H1 (cell line): ENCODE measurements around the gene TOP1. TPM values are rescaled to one million over a fixed set of nuclear protein-coding genes. Genes with fewer than 3 reads are reported as not detected.

Source experiments
- CTCF ChIA-PET: fragments of 300-600 bp; sonication (Branson Sonifier 250); formaldehyde crosslinking; loops from one replicate; lab custom pipeline; 2021; ENCODE audit not compliant: partially characterized antibody; lab: Charles Lee
- POLR2A ChIA-PET: fragments of 300-600 bp; sonication (Branson Sonifier 250); formaldehyde crosslinking; loops from one replicate; lab custom pipeline; 2021; ENCODE audit warnings: inconsistent platforms; ENCODE audit not compliant: partially characterized antibody; lab: Charles Lee
- DNase-seq, 2 experiments: peaks; one replicate each; pipeline versions ENCODE4 v3.0.0 to v3.0.0-alpha.2; 2010 to 2022; ENCODE audit warnings: low spot score in 2 of 2, low read depth in 1 of 2, mixed read lengths in 1 of 2
- FAIRE-seq: peaks from 2 replicates; lab custom pipeline; 2011; peaks lifted over from hg19 to GRCh38; lab: Jason Lieb, UNC
- H2AFZ ChIP-seq: 2 replicates; pipeline ENCODE4 v1.8.1; 2012; ENCODE audit warnings: low read length, inconsistent platforms
- H2AK5ac ChIP-seq: 2 replicates; pipeline ENCODE4 v1.6.1; 2013; ENCODE audit warnings: low read depth, low read length
- H2BK120ac ChIP-seq: replicated peaks from 2 replicates; pipeline ENCODE3; 2013; ENCODE audit warnings: low read depth, low read length, inconsistent platforms
- H2BK12ac ChIP-seq: 2 replicates; pipeline ENCODE4 v1.6.1; 2013; ENCODE audit warnings: low read depth, low read length
- H2BK15ac ChIP-seq: 2 replicates; pipeline ENCODE4 v1.6.1; 2013; ENCODE audit warnings: low read length
- H2BK20ac ChIP-seq: 2 replicates; pipeline ENCODE4 v1.6.1; 2013; ENCODE audit warnings: low read length
- H2BK5ac ChIP-seq: 2 replicates; pipeline ENCODE4 v1.6.1; 2013; ENCODE audit warnings: low read depth, low read length
- H3K14ac ChIP-seq: 2 replicates; pipeline ENCODE4 v1.6.1; 2013; ENCODE audit warnings: inconsistent platforms; ENCODE audit not compliant: insufficient read length
- H3K18ac ChIP-seq: 2 replicates; pipeline ENCODE4 v1.6.1; 2013; ENCODE audit warnings: low read length; ENCODE audit errors: extremely low read depth
- H3K23ac ChIP-seq: 2 replicates; pipeline ENCODE4 v1.6.1; 2013; ENCODE audit warnings: inconsistent platforms; ENCODE audit not compliant: insufficient read length
- H3K23me2 ChIP-seq: 2 replicates; pipeline ENCODE4 v1.6.1; 2013; ENCODE audit warnings: low read depth, low read length
- H3K27ac ChIP-seq: 2 replicates; pipeline ENCODE4 v1.6.1; 2011; ENCODE audit warnings: low read depth, low read length, inconsistent platforms
- H3K27me3 ChIP-seq, 4 experiments: replicated peaks in 1 of 4; 1 replicate in 1 of 4; 2 replicates in 3 of 4; pipeline versions ENCODE4 v1.6.1 to v1.8.1; 2011 to 2013; ENCODE audit warnings: low read length in 3 of 4, mild to moderate bottlenecking in 3 of 4, inconsistent platforms in 2 of 4, mixed read lengths in 2 of 4, moderate library complexity in 1 of 4; ENCODE audit not compliant: control insufficient read depth in 3 of 4, insufficient read depth in 3 of 4; ENCODE audit errors: extremely low read depth in 1 of 4
- H3K36me3 ChIP-seq, 4 experiments: 2 replicates each; pipeline versions ENCODE4 v1.6.1 to v1.8.1; 2011 to 2013; ENCODE audit warnings: mild to moderate bottlenecking in 4 of 4, low read length in 3 of 4, moderate library complexity in 2 of 4, control low read depth in 1 of 4, inconsistent platforms in 1 of 4; ENCODE audit not compliant: insufficient read depth in 4 of 4, control insufficient read depth in 2 of 4
- H3K4ac ChIP-seq: replicated peaks from 2 replicates; pipeline ENCODE3; 2013; ENCODE audit warnings: low read length, low read depth, mixed read lengths, inconsistent platforms; ENCODE audit not compliant: insufficient read length
- H3K4me1 ChIP-seq, 4 experiments: replicated peaks in 1 of 4; 1 replicate in 1 of 4; 2 replicates in 3 of 4; pipeline versions ENCODE4 v1.6.1 to v1.8.1; 2011 to 2013; ENCODE audit warnings: low read length in 3 of 4, inconsistent platforms in 2 of 4, mixed read lengths in 1 of 4; ENCODE audit not compliant: insufficient read depth in 4 of 4, control insufficient read depth in 3 of 4
- H3K4me2 ChIP-seq, 2 experiments: 2 replicates each; pipeline versions ENCODE4 v1.6.1 to v1.8.1; 2011 to 2013; ENCODE audit warnings: low read depth in 2 of 2, low read length in 2 of 2, control low read depth in 1 of 2, inconsistent platforms in 1 of 2, mild to moderate bottlenecking in 1 of 2; ENCODE audit not compliant: insufficient read depth in 1 of 2
- H3K4me3 ChIP-seq, 4 experiments: fragments of 200-600, 300-600 bp in 1 of 4; sonication (generic), shearing (Covaris generic), sonication (Bioruptor Twin) in 1 of 4; 2 replicates each; pipeline versions ENCODE4 v1.5.1 to v1.8.1; 2011 to 2016; ENCODE audit warnings: low read length in 4 of 4, low read depth in 3 of 4, control low read depth in 2 of 4, inconsistent platforms in 2 of 4, mild to moderate bottlenecking in 2 of 4, mixed read lengths in 1 of 4, moderate library complexity in 1 of 4; ENCODE audit not compliant: insufficient read depth in 2 of 4; ENCODE audit errors: extremely low read depth in 1 of 4
- H3K56ac ChIP-seq: replicated peaks from 2 replicates; pipeline ENCODE3; 2013; ENCODE audit warnings: low read depth, mild to moderate bottlenecking, mixed read lengths, low read length, inconsistent platforms; ENCODE audit not compliant: insufficient read length
- H3K79me1 ChIP-seq: 2 replicates; pipeline ENCODE4 v1.6.1; 2013; ENCODE audit warnings: low read depth, low read length, control low read depth
- H3K79me2 ChIP-seq, 2 experiments: 2 replicates each; pipeline versions ENCODE4 v1.6.1 to v1.8.1; 2012 to 2013; ENCODE audit warnings: low read length in 2 of 2, mild to moderate bottlenecking in 2 of 2, inconsistent platforms in 1 of 2; ENCODE audit not compliant: insufficient read depth in 2 of 2, control insufficient read depth in 1 of 2
- H3K9ac ChIP-seq, 4 experiments: replicated peaks in 1 of 4; 1 replicate in 1 of 4; 2 replicates in 3 of 4; pipeline versions ENCODE4 v1.6.1 to v1.8.1; 2011 to 2013; ENCODE audit warnings: low read depth in 3 of 4, low read length in 3 of 4, control low read depth in 2 of 4, mild to moderate bottlenecking in 2 of 4, moderate library complexity in 2 of 4, inconsistent platforms in 1 of 4; ENCODE audit errors: extremely low read depth in 1 of 4
- H3K9me3 ChIP-seq, 2 experiments: 2 replicates each; pipeline versions ENCODE4 v1.6.1 to v1.8.1; 2012 to 2013; ENCODE audit warnings: mild to moderate bottlenecking in 2 of 2, moderate library complexity in 2 of 2, control low read depth in 1 of 2, inconsistent platforms in 1 of 2, low read depth in 1 of 2, low read length in 1 of 2, mixed read lengths in 1 of 2; ENCODE audit not compliant: insufficient read depth in 2 of 2
- H4K20me1 ChIP-seq, 2 experiments: replicated peaks in 1 of 2; 2 replicates each; pipeline versions ENCODE3 to v1.8.1; 2011 to 2013; ENCODE audit warnings: inconsistent platforms in 2 of 2, low read length in 2 of 2, mild to moderate bottlenecking in 1 of 2; ENCODE audit not compliant: insufficient read depth in 2 of 2, control insufficient read depth in 1 of 2
- H4K5ac ChIP-seq: 2 replicates; pipeline ENCODE4 v1.6.1; 2013; ENCODE audit warnings: low read length, low read depth, mixed read lengths, inconsistent platforms; ENCODE audit not compliant: insufficient read length
- H4K8ac ChIP-seq: 2 replicates; pipeline ENCODE4 v1.8.0; 2013; ENCODE audit warnings: mild to moderate bottlenecking, moderate library complexity, low read length, inconsistent platforms; ENCODE audit not compliant: insufficient read depth; ENCODE audit errors: extremely low read depth
- H4K91ac ChIP-seq: replicated peaks from 2 replicates; pipeline ENCODE3; 2013; ENCODE audit warnings: low read length, mixed read lengths, inconsistent platforms; ENCODE audit not compliant: insufficient read length
- WGBS, 2 experiments: shearing (Covaris generic) in 1 of 2; methylation state at CpG; one replicate each; pipeline versions ENCODE4 v1.1.6 to v1.1.7; 2013 to 2015; ENCODE audit warnings: low lambda C conversion rate in 2 of 2, mixed read lengths in 2 of 2, inconsistent platforms in 1 of 2, low coverage in 1 of 2, missing lambda C conversion rate in 1 of 2; ENCODE audit not compliant: insufficient replicate concordance in 2 of 2, insufficient coverage in 1 of 2, insufficient read length in 1 of 2; ENCODE audit errors: extremely low coverage in 1 of 2, missing lambda C conversion rate in 1 of 2; 5-methylcytosine and 5-hydroxymethylcytosine counted together
- polyA plus RNA-seq, 7 experiments: library from polyadenylated mRNA; depleted of rRNA in 3 of 7; stranded (reverse) in 5 of 7; unstranded in 2 of 7; fragments of >200 nt in 5 of 7; fragments of 200-250 nt in 2 of 7; gene quantifications; 1 replicate in 5 of 7; 2 replicates in 1 of 7; 4 replicates in 1 of 7; pipeline versions ENCODE4 v1.2.1 to v1.2.3, GENCODE V29; 2011 to 2013; ENCODE audit warnings: missing spikeins in 2 of 7, mixed read lengths in 2 of 7
- total RNA-seq: library from RNA; stranded (reverse); fragmentation: NEBNext Ultra II Directional; extraction: Animal tissue kit (Norgen Biotek cat#: 25700); gene quantifications from 2 replicates; pipeline ENCODE4 v1.2.1, GENCODE V29; 2021

TOP1 gene
- total and polyA plus RNA-seq, 2 of the 8 experiments (the other 6 are each of a cell fraction or from before 2014, with no cell fraction given), result 7.4 to 108 TPM

DNA sequence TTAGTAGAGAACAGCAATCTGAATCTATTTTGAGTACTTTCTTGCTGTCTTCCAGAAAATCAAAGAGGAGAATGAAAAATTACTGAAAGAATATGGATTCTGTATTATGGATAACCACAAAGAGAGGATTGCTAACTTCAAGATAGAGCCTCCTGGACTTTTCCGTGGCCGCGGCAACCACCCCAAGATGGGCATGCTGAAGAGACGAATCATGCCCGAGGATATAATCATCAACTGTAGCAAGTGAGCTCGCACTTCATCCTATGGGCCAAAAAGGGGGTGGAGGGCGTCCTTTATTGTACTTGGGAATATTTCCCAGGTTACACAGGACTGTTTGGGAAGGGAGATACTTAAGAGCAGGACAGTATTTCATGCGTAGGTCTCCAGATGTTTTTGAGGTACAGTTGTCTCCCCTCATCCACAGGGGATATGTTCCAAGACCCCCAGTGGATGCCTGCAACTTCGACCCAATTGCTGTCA, 71.4 kb downstream of the TOP1 start:
- WGBS, 2 experiments, result 88% methylated on average over 9 of the region's 9 CpGs; no CpG with 5 or more reads in 1 of the 2 experiments
- Histone ChIP-seq H3K4me2 (no peak overlapping the region), H3K23me2 (no peaks in the 10 kb centered on the region), H3K79me1 (no peaks in the 10 kb centered on the region), H3K4ac (no peak overlapping the region), H3K27me3 (no peaks in the 10 kb centered on the region), H2AK5ac (no peak overlapping the region), H2BK120ac (no peak overlapping the region), H2AFZ (no peak overlapping the region), H3K27ac (no peak overlapping the region), H2BK12ac (no peak overlapping the region), H3K9ac (no peak overlapping the region), H3K9me3 (no peaks in the 10 kb centered on the region), H3K36me3 (peaks cover 32 to 81% (median 65%) of the 10 kb centered on the region in 4 experiments), H2BK15ac (no peak overlapping the region), H3K23ac (no peak overlapping the region), H2BK5ac (no peak overlapping the region), H3K4me1 (no peaks in the 10 kb centered on the region), H3K14ac (no peak overlapping the region), H3K56ac (no peak overlapping the region), H2BK20ac (no peak overlapping the region), H4K91ac (no peak overlapping the region), H3K18ac (no peak overlapping the region), H4K8ac (no peak overlapping the region), H3K79me2 (no peaks in the 10 kb centered on the region), H3K4me3 (no peak overlapping the region), H4K20me1 (peaks cover 2 to 3% of the 10 kb centered on the region in 2 experiments), H4K5ac (no peak overlapping the region)
- ChIA-PET CTCF (interaction anchor here (0.6 to 9.6 kb wide), 3 partner anchors 99 to 132 kb away, joined by 3 to 99 read pairs (median 3); no protein-coding TSS in a partner anchor), POLR2A (no interaction called here)
- DNase-seq, result no peak
- FAIRE-seq, result no peak
